SW480 (cell line): Measurements from ENCODE around the gene RADIL.

Experiments
- DNase-seq: peaks from one replicate; pipeline ENCODE4 v3.0.0-alpha.2; 2016; ENCODE audit warnings: low spot score

The RADIL gene

GRCh38 chr7:4851459-4852422 is 31.8 kb downstream of the RADIL start:
- peak; percentile 70 for DNase-seq

DNA sequence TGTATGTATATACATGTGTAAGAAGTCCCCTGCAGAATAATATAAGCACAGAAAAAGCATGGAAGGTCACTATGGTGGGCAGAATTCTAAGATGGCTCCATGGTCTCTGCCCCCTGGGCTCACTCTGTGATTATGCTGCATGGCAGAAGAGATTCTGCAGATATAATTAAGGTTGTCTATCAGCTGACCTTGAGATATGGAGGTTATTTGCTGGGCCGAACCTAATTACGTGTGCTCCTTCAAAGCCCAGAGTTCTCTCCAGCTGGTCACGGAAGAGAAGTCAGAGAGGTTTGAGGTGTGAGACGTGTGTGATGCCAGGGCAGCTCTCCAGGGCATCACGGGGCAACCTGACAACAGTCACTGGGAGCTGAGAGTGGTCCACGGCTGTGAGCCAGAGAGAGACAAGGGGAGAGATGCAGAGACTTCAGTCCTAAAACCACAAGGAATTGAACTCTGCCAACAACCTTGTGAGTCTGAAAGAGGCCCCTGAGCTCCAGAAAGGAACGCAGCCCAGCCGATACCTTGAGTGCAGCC is 33.2 kb downstream of the RADIL start:
- no peak for DNase-seq

DNA sequence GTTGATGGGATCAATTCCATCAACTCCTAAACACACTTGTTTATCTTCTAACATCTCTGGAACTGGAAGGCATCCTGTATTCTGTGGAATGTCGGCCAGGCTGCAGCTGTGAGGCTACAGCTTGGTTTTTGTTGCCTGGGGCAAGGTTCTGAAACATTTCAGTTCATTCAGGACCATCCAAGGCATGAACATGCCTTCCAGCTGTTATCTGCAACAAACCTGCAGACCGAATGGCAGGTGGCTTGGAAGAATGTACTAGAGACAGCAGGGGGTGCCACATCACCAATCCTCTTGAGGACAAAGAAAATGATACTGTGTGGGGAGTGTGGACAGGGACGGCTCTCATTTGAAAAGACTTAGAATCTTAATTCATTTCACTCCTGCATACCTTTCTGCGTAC is 34.1 kb downstream of the RADIL start:
- peak; percentile 72 for DNase-seq

DNA sequence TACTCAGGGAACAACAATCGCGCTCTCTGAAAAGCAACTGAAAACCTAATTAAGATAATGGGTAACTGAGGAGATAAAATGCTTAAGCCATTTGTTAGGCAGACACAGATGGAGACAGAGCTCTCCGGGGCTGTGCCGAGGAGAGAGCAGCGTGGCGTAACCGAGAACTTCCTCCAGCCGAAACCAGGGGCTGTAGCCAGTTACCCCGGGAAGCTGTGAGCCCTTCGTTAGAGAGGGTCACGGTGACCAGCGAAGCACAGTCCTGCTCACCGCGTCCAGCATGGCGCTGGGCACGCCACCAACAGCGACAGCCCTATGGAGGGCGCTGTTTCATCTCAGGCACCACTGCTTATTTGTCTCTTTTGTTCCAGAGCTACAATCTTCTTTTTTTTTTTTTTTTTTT is 37.8 kb downstream of the RADIL start:
- DNase-seq: no peak

GRCh38 chr7:4842319-4843064 is 41.0 kb downstream of the RADIL start:
- DNase-seq: no peak

GRCh38 chr7:4841836-4842235 is 41.7 kb downstream of the RADIL start:
- no peak for DNase-seq

DNA sequence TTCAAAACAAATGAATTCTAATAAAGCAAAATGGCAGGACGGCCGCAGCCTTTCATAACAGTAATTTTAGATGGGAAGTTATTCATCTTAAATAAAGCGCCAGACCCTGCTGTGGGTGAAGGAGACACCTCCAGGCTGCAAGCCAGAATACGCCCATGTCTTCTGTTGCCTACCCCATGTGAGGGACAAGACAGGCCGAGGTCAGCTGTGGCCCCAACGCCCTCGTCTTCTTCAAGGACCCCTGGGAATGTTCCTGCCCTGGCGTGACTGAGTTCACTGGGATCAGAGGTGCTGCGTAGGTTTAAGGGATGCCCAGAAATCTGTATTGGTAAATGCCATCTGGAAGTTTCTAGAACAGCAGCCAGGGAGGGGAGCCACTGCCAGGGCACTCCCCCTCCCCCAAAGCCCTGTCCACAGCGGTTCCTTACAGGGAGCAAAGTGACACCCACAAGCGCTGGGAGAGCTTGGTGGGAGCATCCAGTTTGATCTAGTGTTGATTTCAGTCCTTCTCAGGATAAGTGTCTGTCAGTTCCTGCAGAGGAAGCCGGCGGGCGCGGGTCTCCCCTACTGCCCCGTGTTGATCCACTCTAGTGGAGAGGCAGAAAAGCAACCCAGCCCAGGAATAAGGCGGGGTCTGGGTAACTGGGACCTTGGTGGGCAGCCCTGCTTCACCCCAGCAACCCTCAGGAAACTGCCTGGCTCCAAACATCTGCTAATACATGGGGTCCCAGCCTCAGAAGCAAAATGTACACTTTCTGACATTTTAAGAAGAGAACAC is 42.3 kb downstream of the RADIL start:
- no peak for DNase-seq

DNA sequence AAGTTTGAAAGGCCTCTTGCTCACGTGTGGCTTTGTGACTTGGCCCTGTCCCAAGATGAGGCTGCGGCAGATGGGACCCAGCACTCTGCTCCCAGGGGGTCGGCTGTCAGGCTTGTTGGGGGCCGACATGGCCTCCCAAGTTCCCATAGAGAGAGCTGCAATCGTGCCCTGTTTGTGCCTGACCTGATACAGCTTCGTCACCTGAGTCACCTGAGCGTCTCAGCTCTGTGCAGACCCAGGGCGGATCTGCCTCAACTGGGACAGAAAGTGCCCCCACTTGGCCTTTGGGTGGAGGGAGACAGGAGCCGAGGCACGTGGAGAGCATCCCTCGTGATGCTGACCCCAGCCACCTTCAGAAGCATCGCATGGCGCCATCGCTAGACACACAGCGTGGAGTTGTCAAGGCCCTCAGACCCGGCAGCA is 43.4 kb downstream of the RADIL start:
- DNase-seq: no peak

DNA sequence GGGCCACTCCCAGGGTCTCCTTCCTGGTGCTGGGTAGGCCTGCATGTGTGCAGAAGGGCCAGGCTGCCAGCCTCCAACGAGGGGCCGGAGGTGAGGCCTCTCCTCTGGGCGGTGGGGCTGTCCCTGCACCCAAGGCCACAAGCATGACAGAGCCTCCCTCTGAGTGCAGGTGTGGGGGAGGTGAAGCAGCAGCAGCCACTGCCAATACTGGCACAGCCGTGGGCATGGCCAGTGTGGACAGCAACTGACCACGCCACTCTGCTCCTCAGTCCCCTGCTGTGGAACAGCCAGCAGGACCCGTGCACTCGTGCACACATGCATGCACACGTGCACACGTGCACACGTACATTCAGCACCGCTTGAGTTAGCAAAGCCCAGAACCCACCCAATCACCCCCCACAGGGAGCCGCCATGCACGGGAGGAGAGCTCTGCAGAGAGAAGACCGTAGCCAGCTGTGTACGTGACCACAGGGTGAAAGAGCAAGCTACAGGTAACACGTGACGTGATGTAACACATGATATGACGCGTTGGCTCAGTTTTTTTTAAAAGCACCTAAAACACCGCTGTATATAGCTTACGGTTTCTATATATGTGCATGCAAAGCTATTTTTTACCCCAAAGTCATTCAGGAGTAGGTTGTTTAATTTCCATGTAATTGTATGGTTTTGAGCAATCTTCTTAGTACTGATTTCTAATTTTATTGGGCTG is 44.7 kb downstream of the RADIL start:
- no peak for DNase-seq

DNA sequence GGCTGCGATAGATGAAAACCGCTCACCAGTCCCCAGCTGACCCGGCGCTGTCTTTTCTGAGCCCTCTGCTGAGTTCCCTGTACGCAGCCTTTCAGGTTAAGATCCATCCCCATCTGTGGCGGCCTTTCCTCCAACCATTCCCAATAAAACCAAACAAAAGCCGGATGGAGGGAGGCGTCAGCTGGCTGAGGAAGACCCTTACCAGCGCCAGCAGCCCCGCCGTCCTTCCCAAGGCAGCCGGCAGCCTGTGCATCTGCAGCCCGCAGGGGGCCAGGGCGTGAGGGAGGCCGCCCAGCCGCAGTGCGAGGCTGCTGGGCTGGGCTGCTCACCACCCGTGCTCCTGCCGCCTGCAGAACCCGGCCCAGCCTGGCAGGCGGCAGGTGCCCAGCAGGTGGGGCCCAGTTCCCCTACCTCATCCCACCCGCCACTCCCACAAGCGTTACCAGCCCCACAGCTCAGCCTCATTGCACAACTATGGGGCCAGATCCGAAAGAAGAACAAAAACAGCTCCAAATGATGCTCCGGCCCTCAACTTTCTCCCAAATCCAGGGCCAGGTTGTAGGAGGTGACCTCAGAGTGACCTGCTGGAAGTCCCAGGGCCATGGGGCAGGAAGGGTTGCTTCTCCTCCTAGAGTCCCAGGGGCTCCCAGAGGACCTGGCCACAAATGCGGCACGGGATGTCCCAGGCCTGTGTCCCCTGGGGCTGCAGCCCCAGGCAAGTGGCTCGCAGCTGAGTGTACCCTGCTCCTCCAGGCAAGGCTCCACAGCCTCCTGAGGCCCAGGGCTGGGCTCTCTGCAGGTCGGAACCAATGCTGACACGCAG is 45.5 kb downstream of the RADIL start:
- no peak for DNase-seq

DNA sequence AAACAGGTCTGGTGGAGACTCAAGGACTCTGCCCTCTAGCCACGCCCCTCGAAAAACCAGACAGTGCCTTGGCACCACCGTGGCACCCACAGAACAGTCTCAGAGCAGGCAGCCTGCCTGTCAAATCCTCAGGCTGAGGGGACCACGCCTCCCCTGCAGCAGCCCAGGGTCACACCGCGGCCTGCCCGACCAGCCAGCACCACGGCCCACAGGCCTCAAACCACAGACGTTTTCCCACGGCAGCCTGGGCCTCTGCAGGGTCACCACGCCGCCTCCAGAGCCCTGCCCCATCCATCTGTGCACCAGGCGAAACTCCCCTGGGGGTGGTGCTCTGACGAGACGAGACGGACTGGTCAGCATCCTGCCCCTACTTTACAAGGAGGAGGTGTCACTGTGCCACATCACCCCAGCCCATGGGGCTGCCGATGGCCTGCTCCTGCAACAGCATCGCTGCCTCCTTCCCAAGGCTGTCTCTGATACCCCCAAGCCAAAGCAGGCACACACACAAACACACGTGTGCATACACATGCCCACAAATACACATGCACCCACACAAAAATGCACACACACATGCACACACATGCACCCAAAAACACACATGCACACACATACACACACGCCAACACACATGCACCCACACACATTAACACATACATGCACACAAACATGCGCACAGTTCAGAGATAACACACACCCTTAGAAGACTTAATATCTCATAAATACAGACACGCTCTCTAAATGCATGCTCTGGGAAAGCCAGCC is 46.3 kb downstream of the RADIL start:
- no peak for DNase-seq

GRCh38 chr7:4836206-4836661 is 47.3 kb downstream of the RADIL start:
- no peak for DNase-seq

DNA sequence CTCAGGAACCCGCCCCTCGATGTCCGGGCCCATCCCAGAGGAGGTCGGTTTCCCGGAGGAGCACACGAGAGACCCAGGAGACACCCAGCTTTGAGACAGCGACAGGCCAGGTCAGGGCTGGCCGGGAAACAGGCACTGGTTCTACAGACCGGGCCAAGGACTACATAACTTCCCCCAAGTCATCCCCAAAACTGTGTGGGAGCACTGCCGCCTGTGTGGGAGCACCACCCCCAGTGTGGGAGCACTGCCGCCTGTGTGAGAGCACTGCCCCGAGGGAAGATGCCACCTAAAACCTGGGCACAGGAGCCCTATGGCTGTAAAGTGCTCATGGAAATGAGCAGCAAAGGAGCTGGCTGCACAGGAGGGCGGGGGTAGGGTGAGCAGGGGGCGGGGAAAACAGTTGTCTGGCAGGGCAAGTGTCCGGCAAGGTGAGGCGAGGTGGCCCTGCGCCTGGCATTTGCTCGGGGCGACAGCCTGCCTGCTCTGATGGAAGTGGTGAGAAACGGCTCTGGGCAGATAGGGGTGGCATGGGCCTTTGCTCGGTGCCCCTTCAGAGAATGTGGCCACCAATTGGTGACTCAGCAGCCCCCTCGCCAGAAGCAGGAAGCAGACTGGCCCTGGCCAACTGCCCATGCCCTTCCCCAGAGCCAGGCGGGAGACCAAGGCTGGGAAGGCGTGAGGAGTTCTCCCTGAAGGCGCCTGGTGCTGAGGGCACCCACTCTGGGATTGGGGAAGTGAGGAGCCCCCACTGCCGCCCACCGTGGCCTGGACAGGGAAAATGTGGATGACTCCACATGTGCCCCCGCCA is 47.9 kb downstream of the RADIL start:
- no peak for DNase-seq

DNA sequence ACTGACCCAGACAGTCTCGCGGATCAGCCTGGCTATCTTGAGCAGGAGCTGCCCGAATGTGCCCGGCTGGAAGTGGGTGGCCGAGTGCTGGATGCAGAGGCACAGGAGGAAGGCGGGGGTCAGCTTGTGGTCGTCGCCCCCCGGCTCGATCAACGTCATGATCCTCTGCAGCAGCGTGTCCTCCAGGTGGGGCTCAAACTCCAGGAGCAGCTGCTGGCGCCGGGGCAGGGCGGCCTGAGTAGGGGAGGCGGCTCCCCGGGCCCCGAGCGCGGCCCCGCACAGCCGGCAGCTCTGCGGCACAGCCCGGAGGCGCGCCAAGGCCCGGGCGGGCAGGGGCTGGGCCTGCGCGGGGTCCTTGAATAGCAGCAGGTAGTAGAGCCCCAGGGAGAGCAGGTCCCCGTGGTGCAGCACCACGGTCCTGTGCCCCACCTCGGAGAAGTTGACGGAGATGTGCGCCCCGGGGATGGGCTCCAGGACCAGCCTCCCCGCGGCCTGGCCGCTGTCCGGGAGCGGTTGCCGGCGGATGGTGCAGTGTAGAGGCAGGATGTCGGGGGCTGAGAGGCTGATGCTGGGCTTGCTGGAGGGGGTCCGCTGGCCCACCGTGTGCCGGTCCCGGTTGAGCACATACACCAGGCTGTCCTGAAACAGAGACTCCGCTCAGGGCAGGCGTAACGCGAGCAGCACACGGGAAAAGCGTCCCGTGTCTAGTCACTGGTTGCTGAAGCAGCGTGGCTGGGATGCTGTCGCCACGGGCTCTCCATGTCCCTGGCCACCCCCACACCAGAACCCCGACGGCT is 48.7 kb downstream of the RADIL start:
- DNase-seq: no peak

- DNase-seq: no peak
Measured at GRCh38 chr7:4833691-4834600, 49.6 kb downstream of the RADIL start.

DNA sequence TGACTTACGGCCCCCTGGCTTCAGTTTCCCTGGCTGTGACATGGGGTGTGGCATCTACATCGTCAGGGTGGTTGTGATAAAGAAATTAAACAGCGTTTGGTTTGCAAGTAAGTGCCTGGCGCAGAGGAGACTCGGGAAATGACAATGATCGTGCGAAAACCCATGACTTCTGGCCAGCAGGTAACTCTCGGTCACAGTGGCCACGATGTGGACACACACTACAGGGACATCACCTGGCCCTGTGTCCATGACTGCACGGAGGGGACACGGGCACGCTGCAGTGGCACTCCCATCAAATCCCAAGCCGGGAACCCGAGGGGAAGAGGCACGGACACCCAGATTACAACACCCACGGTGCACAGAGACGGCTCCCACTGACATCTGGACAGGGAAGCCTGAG is 50.3 kb downstream of the RADIL start:
- DNase-seq: no peak

DNA sequence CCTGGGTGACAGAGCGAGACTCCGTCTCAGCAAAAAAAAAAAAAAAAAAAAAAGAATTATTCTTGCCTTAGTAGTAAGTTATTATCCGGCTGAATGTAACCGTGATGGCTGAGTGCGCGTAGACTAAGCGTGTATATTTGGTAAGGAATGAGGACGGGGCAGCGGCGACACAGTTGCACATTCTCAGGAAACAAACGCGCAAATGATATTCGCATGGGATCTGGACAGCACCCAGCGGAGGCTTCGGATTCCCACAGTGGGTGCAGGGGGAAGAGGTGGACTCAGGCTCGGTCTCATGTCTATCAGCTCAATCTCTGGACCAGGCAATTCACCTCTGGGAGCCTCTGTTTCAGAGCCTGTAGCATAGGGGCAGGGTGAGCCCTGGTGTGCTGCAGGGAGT is 50.8 kb downstream of the RADIL start:
- DNase-seq: no peak
